ENCODE data around the gene RECQL.
"Not testable (repeated sequence)": the region's sequence is repeated elsewhere in the genome, so short reads cannot be mapped to it uniquely, and the experiment has no call there.

Gene RECQL

DNA sequence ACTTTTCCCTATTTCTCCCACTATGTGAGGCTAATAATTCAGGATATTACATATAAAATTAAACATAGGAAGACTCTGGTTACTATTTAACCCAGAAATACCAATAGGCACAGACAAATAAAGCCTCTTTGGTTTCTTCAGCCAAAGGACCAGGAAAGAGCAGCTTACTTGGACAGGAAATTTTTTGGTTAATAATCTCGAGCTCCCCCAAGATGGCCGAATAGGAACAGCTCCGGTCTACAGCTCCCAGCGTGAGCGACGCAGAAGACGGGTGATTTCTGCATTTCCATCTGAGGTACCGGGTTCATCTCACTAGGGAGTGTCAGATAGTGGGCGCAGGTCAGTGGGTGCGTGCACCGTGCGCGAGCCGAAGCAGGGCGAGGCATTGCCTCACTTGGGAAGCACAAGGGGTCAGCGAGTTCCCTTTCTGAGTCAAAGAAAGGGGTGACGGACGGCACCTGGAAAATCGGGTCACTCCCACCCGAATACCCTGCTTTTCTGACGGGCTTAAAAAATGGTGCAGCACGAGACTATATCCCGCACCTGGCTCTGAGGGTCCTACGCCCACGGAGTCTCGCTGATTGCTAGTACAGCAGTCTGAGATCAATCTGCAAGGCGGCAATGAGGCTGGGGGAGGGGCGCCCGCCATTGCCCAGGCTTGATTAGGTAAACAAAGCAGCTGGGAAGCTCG lies 82.3 kb downstream of the RECQL start:
- not testable (repeated sequence) for DNase-seq (ENCODE audit: low spot score)

Data from AG20443 (cell line).